NCI-H345 (cell line): ENCODE measurements around the gene CLECL1.
A peak's percentile ranks its signal among the peaks of the same experiment; 100 is the strongest.
"Not testable (repeated sequence)": the region's sequence is repeated elsewhere in the genome, so short reads cannot be mapped to it uniquely, and the experiment has no call there.

Source experiments
- DNase-seq: peaks from one replicate; lab custom pipeline; 2025; lab: John Stamatoyannopoulos, UW

CLECL1 gene

GRCh38 chr12:9751204-9752144 is 18.6 kb upstream of the CLECL1 start:
- peak; percentile 2 for DNase-seq

- peak; percentile 72 for DNase-seq
These were observed 17.6 kb upstream of the CLECL1 start for GRCh38 chr12:9750276-9751203.

GRCh38 chr12:9749640-9750039 is 16.7 kb upstream of the CLECL1 start:
- DNase-seq = no peak

GRCh38 chr12:9745199-9745598 is 12.3 kb upstream of the CLECL1 start:
- DNase-seq = no peak

- DNase-seq = no peak
These were observed 9.8 kb upstream of the CLECL1 start for GRCh38 chr12:9742661-9743060.

GRCh38 chr12:9741726-9742125 is 8.8 kb upstream of the CLECL1 start:
- DNase-seq = no peak

GRCh38 chr12:9740106-9740750 is 7.3 kb upstream of the CLECL1 start:
- no peak for DNase-seq

- DNase-seq = not testable (repeated sequence)
These were observed 6.7 kb upstream of the CLECL1 start for GRCh38 chr12:9739404-9740105.

GRCh38 chr12:9738905-9739304 is 6.0 kb upstream of the CLECL1 start:
- DNase-seq = not testable (repeated sequence)

- DNase-seq = no peak
These were observed 4.2 kb upstream of the CLECL1 start for GRCh38 chr12:9736936-9737705.

GRCh38 chr12:9735601-9736000 is 2.7 kb upstream of the CLECL1 start:
- no peak for DNase-seq

GRCh38 chr12:9731797-9732196 is 1.1 kb downstream of the CLECL1 start:
- no peak for DNase-seq

- DNase-seq = no peak
These were observed 1.5 kb downstream of the CLECL1 start for GRCh38 chr12:9731393-9731792.

GRCh38 chr12:9730591-9730990 is 2.3 kb downstream of the CLECL1 start:
- no peak for DNase-seq

- no peak for DNase-seq
These were observed 2.9 kb downstream of the CLECL1 start for GRCh38 chr12:9730011-9730410.

- no peak for DNase-seq
These were observed 3.8 kb downstream of the CLECL1 start for GRCh38 chr12:9729082-9729481.

GRCh38 chr12:9727813-9728212 is 5.1 kb downstream of the CLECL1 start:
- DNase-seq = no peak

- no peak for DNase-seq
These were observed 7.6 kb downstream of the CLECL1 start for GRCh38 chr12:9725213-9725870.

- no peak for DNase-seq
These were observed 8.9 kb downstream of the CLECL1 start for GRCh38 chr12:9724023-9724422.

- DNase-seq = no peak
These were observed 11.4 kb downstream of the CLECL1 start for GRCh38 chr12:9721394-9722092.
